HG03066 (cell line): ENCODE results near the gene GALNT18.

Source experiments
- ATAC-seq: cut with Tn5 transposase; IDR thresholded peaks from one replicate; pipeline ENCODE4 v1.9.1; 2021; ENCODE audit warnings: low read depth; ENCODE audit not compliant: unreplicated experiment

The GALNT18 gene

DNA sequence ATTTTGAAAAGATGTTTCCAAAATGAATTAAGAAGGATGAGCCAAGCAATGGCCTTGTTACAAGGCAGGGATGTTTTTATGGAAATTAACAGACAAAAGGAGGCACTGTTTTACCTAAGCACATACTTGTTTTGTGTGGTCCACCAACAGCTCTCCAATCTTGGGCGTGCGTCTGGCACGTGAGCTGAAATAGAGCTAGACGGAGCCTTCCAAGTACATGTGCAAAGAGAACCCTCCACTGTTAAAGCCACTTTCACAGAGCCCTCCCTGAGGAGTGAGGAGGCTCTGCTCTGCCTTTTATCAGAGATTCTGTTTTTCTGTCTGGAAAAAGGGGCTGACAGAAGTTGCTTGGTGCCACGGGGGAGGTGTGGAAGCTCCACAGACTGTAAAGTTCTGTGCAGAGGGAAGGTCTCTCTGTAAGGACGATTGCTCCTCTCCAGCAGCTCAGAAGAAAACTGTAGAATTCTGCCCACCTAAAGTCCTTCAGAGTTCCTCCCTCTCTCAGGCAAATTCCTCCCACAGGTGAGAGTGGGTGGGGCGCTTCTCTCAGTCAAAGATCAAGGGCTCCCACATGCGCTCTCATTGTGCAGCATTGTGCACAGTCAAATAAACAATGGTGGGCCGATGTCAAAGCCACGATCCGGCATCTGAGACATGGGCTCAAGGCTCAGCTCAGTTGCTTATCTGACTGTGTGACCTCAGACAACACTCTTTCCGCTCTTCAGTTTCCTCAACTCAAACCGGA is 176.2 kb downstream of the GALNT18 start:
- no peak for ATAC-seq

DNA sequence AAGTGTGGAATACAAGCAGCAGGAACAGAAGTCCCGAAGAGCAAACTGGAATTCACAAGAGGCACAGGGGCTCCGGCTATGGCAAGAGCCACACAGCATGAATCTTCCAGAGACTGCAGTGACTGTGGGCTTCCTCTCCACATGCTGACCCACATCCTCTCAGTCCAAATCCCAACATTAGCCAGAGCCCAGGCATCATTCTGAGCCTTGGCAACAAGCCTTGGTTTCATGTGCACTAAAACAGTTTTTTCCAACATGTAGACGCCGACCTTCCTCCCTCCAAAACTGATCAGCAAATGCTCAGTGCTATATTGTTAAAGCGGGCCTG is 177.0 kb downstream of the GALNT18 start:
- no peak for ATAC-seq

DNA sequence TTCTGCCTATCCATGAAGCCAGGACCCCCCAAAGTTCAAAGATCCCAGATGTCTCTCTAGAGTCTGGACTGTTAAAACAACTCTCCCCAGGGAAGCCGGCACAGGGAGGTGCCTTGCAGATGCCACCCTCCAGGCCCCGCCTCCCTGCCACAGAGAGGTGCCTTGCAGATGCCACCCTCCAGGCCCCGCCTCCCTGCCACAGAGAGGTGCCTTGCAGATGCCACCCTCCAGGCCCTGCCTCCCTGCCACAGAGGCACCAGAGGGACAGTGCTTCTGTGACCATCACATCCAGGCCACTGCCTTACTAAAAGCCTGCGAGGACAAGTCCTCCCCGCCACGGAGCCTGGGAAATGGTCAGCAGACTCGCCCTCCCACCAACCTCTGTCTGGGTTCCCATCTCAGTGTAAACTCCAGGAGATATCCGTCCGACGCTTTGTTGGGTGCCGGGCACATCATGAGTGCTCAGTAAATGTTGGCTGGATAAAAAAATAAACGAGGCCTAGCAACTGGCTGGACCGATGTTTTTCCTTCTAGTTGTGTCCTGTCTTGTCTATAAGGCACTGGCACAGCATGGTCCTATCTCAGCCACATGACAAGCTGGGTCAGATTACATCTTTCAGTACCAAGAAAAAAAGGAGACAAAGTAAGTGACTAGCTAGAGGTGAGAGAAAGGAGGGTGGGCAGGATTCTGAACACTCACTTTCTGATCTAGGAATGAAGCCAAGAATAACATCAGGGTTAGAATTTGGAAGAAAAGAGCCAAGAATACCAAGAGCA is 177.6 kb downstream of the GALNT18 start:
- no peak for ATAC-seq

DNA sequence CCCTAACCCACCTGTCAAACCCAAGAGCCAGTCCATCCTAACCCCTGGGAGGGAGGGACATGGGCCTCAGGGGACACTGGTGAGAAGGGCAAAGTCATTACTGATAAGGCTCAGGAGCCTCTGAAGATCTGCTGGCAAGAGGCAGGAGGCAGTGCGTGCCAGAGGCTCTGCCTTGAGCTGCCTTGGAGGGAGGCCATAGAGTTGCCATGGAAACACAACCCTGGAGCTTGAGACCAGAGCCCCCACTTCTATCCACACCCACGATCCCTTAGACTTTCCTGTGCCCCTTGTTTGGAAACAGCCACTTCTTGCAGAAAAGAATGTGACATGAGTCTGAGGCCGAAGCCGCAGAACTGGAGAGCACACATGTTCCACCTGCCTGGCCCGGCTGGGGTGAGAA is 179.0 kb downstream of the GALNT18 start:
- ATAC-seq, result no peak

DNA sequence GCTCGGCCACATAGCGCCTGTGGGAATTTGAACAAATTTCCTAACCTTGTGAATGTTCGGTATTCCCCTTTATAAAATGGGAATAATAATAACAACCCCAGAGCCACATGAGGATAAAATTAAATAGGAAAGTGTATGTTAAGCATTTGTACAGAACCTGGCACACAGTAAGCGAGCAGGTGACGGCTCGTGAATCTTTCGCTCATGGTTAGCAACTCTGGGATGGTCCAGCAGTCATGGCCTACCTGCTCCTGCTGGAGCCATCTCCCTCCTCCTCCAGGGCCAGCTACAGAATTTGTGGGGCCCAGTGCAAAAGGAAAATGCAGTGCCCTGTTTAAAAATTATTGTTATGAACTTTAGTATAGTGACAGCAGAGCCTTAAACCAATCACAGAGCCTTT is 180.3 kb downstream of the GALNT18 start:
- no peak for ATAC-seq

DNA sequence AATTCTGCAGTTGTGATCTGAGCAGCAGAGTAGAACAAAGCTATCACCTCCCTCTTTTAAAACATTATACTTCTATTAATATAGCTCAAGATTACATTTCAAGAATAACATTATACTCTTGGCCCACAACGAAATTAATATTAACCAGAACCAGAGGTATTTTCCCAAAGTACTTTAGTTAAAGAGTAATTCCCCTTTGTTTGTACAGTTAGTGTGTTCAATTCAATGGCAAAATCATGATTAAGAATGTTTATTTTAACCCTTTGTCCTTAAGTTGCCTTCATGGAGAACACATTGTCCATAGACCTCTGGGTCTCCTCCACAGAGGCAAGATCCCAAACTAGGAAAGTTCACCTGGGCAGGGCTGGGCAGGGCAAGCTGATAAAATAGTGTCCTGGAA is 180.7 kb downstream of the GALNT18 start:
- no peak for ATAC-seq

DNA sequence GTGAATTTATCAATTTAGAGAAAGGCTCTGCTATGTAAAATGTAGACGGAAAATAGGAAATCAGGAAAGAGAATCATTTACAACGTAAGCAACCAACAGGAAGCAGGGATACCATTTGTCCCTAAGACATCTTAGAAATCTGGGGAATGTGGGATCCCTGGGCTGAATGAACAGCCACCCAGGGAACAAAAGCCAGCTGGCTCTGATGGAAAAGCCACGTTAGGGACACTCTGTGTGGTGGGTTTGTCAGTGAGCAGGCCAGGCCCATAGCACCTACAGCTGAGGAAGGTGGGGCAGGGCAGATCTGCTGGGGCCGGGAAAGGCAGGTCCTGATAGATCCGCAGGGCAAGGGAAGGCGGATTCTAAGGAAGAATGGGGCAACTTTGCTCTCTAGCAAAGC is 181.7 kb downstream of the GALNT18 start:
- ATAC-seq, result no peak

DNA sequence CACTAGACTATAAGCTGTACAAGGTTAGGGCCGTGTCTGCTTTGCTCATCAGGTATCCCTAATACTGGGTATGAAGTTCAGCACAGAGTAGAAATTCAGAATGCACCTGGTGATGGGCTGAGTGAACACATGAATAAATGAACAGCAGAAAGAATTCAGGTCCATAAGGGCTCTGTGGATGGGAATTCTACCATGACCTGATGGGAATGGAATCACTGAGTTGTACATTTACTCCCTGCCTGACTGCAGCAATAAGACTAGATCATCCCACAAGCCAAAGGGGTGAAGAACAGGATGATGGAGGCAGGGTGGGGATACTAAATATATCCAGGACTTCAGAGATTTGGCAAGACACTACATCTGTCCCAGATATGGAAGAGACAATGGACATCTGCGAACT is 182.2 kb downstream of the GALNT18 start:
- no peak for ATAC-seq

DNA sequence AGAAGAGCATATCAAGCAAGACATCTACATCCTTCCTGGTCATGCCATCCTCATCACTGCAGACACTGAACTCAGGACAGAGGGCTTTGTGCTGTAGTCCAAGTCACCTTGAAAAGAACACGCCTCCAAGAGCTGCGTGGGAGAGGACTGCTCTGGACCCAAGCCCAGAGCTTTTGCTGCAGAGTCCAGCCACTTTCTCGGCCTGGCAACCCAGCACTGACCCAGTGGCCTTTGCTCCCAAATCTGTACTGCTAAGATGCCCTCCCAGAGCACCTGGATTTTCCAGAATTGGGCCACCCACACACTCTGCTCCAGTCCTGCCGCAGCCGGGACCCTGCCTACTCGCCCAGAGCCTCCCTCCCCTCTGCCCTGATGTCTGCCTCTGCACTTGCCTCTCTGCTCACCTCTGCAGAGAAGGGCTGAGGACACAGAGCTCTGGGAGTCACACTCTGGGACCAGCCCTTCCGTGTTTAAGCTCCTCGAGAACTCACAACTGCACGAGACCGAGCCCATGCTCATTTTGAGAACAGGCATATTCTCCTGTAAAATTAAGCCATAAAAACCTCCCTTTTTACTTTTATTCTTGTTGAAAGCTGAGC is 185.0 kb downstream of the GALNT18 start:
- ATAC-seq, result no peak

DNA sequence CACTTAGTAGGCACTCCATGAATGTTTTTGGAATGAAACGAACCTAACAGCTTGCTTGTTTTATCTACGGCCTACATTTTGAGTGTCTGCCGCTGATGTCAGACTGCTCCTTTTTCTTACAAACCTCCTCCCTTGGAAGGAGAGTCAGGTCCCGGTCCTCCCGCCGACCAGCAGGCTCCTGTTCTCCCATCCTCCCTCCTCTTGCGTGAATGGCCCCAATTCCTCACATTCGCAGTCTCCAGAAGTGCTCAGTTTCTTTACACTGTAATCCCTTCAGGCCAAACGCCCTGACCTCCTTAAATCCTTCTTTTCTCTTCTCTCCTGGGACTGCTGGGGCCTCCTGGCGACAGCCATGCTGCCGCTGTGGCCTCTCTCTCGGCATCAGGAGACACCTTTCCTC is 186.2 kb downstream of the GALNT18 start:
- no peak for ATAC-seq

DNA sequence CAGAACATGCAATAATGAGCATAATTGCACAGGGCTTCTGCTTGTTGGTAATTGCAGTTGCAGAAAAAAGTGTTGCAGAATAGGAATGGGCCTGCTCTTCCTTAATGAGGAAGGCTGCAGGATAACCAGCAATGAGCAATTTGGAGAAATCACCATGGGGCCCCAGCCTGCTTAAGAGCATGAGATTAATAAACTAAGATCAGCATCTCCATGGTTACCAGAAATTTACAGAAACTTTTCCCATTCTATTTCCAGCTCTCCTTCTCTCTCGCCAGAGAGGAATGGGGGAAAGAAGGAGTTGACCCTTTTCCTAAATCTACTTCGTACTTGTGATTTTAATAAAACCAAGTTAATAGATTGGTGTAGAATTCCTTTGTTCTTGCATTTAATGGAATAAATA is 187.8 kb downstream of the GALNT18 start:
- no peak for ATAC-seq

DNA sequence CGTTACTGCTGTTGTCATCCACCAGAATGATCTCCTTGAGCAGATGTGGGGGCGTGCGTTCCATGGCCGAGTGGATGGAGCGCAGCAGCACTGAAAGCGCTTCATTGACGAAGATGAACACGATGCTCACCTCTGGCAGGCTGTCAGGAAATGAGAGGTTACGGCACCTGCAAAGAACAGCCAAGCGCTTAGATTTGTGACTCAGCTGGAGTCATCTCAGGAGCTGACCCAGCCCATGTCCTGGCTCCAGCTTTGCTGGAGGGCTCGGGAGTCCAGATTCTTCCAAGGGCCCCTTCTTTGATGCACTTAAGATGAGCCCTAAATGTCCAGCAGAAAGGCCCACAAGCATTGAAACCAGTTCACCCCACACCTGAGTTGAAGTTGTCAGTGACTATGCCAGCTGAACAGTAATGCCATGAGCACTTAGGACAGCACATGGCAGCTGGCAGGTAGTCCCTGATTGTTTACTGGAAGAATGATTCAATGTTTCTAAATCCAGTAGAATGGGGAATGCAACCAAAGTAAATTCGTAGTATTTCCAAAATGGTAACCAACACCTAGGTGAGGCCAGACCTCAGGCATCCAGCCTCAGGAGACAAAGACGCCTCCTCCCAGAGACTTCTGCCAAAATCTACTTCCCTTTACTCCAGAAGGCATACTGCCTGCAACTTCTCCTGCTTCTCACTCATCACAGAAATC is 189.0 kb downstream of the GALNT18 start:
- ATAC-seq, result no peak

DNA sequence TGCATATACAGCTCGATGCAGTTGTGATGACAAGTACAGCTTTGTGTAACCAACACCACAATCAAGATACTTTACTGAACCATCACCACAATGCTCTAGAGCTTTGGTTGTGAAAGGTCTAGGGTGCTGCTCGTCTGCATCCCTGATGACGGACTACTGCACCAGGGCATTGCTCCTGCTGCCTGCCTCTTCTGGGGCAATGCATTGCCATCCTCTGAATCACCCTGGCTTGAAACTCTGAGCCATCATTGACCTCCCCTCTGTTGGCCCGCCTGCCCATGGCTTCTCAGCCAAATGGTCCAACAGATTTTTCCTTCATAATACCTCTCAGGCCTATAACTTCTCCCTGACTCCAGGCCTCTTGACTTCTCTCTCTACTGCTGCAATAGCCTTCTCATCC is 191.4 kb downstream of the GALNT18 start:
- no peak for ATAC-seq

DNA sequence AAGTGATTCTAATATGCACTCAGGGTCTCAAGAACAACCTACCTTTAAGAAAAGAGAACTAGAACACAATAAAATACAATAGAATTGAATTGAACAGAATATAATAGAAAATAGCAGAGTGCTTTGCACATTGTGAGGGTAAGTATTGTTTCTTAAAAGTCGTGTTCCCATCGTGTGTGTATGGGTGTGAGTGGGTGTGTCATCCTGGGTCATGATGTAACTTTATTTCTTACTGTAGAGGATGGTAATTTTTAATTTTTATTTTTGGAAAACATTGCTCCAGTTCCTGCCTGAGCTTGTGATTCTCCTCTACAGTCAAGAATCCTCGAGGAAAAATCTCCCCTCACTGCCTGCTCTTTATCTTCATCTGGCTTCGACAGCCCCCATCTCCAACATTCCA is 193.1 kb downstream of the GALNT18 start:
- ATAC-seq, result no peak

DNA sequence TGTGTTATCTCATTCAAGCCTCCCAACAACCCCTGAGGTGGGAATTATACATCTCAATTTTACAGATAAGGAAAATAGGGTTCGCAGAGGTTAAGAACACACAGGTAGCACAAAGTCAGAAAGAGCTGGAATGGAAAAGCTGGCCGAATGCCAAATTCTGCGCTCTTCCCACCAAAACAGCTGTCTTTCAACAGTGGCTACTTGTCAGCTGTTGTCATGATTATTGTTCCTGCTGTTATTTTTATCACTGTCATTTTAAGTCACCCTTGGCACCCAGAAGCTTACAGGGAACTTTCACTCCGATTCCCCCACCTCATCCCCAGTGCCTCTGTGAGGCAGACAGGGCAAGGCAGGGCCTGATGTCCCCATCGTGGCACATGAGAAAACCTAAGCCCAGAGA is 194.3 kb downstream of the GALNT18 start:
- ATAC-seq, result no peak

DNA sequence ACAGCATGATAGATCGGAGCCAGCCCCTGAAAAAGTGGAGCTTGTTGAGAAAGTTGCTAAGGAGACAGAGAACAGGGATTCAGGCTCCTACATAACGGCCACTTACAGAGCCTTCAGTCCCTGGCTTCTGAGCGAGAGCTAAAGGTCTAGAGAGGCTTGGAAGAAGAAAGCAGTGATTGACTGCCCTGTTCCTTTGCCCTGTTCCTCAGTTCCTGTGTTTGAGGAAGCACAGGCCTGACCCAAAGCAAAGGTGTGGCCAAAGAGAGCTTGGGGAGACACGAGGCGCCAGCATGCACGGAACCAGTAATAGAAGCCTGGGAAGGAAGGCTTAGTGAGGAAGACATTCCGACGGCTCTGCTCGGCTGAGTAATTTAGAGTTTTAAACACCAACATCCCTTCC is 194.7 kb downstream of the GALNT18 start:
- no peak for ATAC-seq

DNA sequence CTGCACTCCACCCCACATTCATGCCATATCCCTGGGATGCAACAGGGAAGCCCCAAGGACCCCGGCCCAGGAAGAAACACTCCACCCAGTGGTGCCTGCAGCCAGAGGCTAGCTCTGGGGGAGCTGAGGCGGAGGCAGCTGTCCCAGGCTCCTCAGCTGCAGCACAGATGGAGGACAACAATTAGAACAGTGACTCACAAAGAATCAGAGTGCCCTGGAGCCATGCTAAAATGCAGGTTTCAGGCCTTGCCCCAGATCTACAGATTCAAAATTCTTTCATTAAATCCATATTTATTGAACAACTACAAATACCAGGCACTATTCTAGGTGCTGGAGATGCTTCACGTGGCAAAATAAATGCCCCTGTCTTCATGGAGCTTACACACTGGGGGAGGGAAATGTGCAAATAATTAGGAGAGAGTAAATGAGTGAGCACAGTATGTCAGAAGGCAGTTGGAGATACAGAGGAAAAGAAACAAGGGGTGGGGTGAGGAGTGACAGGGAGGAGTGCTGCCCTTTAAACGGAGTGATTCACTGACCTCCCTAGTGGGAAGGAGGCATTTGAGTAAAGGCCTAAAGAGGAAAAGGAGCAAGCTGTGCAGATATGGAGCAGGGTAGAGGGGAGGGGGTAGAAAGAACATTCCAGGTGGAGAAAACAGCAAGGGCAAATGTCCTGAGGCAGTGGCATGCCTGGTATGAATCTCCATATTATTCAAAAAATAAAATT is 195.4 kb downstream of the GALNT18 start:
- no peak for ATAC-seq

DNA sequence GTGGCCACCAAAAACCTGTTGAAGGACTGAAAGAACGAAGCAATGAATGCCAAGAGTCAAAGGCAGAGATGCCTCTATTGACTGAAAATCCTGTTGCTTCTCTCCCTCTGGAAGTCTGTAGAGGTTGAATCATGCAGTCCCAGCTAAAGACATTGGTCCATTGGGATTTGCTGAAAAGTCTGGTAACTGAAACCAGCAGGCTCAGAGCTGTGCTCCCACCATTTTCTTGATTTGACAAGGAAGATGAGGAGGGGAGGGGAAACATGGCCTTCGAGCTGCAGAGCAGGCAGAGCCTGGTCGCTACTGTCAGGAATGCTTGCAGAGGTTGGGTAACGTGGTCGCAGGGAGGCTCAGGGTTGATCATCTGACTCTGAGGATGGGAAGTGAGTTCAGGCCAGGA is 196.0 kb downstream of the GALNT18 start:
- no peak for ATAC-seq

DNA sequence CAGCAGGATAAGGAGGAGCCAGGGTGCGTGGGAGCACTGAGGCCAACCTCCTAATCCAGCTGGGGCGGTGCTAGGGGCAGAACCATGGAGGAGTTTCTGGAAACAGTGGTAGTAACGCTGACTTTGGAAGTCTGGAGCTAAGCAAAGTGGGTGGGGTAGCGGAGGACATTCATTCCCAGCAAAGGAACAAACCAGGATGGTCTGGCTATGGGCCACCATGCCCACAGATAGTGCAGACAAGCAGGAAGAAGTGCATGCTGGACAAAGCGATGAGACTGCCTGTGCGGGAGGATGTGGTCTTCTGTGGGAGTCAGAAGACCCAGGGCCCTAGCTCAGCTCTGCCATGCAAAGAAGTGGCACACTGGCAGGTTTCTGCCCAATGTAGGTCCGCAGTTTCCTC is 197.1 kb downstream of the GALNT18 start:
- ATAC-seq, result no peak

DNA sequence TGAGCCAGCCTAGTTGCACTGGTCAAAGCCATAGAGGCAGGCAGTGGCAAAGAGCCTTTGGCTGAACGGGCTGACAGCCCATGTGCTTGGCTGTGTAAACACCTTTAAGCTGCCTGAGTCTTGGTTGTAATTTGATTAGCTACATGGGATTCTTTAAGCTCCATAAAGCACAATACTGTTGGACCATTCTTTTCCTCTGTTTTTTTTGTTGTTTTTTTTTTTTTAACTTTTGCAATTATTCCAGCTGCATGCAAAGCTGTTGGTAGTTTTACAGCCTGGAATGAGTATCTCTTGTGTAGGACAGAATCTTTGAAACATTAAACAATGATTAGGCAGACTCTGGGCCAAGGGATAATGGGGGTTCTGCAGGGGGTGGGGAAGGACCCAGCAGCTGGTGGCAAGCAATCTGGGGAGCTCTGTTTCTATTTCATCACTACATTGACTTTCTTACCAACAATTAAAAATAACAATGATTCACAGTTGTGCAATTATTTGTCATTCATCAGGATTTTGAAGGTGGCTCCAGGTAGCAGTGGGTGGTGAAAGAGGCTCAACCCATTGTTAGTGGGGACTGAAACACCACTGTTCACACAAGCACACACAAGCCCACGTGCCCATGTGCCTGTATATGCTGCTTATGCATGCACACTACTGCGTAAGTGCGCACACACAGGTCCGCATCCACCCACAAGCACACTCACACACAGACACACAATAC is 199.2 kb downstream of the GALNT18 start:
- no peak for ATAC-seq
